Trophoblast cell (in vitro differentiated cells and primary cell): ENCODE measurements around the gene CD59.
A peak's percentile ranks its signal among the peaks of the same experiment; 100 is the strongest.

Source experiments
- DNase-seq, 2 donors: peaks; one replicate each; pipeline ENCODE4 v3.0.0-alpha.2; 2016
- H2AFZ ChIP-seq: 2 replicates; pipeline ENCODE4 v1.6.1; 2013; ENCODE audit warnings: low read length, moderate library complexity, mild to moderate bottlenecking; ENCODE audit not compliant: insufficient read depth, poor library complexity
- H2AK5ac ChIP-seq: 2 replicates; pipeline ENCODE4 v1.6.1; 2013; ENCODE audit warnings: mild to moderate bottlenecking, low read length
- H2BK120ac ChIP-seq: 2 replicates; pipeline ENCODE4 v1.6.1; 2013; ENCODE audit warnings: low read length, mild to moderate bottlenecking, moderate library complexity; ENCODE audit not compliant: insufficient read depth, poor library complexity
- H2BK12ac ChIP-seq: 2 replicates; pipeline ENCODE4 v1.6.1; 2013; ENCODE audit warnings: mild to moderate bottlenecking, low read length, moderate library complexity
- H2BK5ac ChIP-seq: 2 replicates; pipeline ENCODE4 v1.6.1; 2013; ENCODE audit warnings: low read length, low read depth, moderate library complexity, mild to moderate bottlenecking; ENCODE audit not compliant: poor library complexity
- H3K14ac ChIP-seq: 2 replicates; pipeline ENCODE4 v1.6.1; 2013; ENCODE audit warnings: mild to moderate bottlenecking, low read length
- H3K18ac ChIP-seq: 2 replicates; pipeline ENCODE4 v1.6.1; 2013; ENCODE audit warnings: mild to moderate bottlenecking, low read length
- H3K23ac ChIP-seq: 2 replicates; pipeline ENCODE4 v1.6.1; 2013; ENCODE audit warnings: low read length
- H3K27ac ChIP-seq: 2 replicates; pipeline ENCODE4 v1.5.1; 2013; ENCODE audit warnings: low read depth, mild to moderate bottlenecking, inconsistent platforms, low read length, moderate library complexity
- H3K27me3 ChIP-seq: 2 replicates; pipeline ENCODE4 v1.6.1; 2013; ENCODE audit warnings: inconsistent platforms, mild to moderate bottlenecking, low read length, moderate library complexity; ENCODE audit not compliant: insufficient read depth
- H3K36me3 ChIP-seq, 2 experiments: 1 replicate in 1 of 2; 2 replicates in 1 of 2; pipeline ENCODE4 v1.6.1; 2013; ENCODE audit warnings: low read length in 2 of 2, mild to moderate bottlenecking in 2 of 2, moderate library complexity in 1 of 2; ENCODE audit not compliant: insufficient read depth in 2 of 2, control insufficient read depth in 1 of 2
- H3K4ac ChIP-seq: 2 replicates; pipeline ENCODE4 v1.6.1; 2013; ENCODE audit warnings: low read depth, mild to moderate bottlenecking, low read length, moderate library complexity
- H3K4me1 ChIP-seq, 2 experiments: 1 replicate in 1 of 2; 2 replicates in 1 of 2; pipeline ENCODE4 v1.6.1; 2013; ENCODE audit warnings: low read length in 2 of 2, mild to moderate bottlenecking in 2 of 2, moderate library complexity in 1 of 2; ENCODE audit not compliant: insufficient read depth in 2 of 2, control insufficient read depth in 1 of 2
- H3K4me2 ChIP-seq: 2 replicates; pipeline ENCODE4 v1.6.1; 2013; ENCODE audit warnings: inconsistent platforms, mild to moderate bottlenecking, low read length, moderate library complexity
- H3K4me3 ChIP-seq: 2 replicates; pipeline ENCODE4 v1.5.1; 2013; ENCODE audit warnings: mild to moderate bottlenecking, low read depth, low read length, inconsistent platforms
- H3K79me1 ChIP-seq: one replicate; pipeline ENCODE4 v1.6.1; 2013; ENCODE audit warnings: low read length
- H3K79me2 ChIP-seq: 2 replicates; pipeline ENCODE4 v1.6.1; 2013; ENCODE audit warnings: low read length, mild to moderate bottlenecking; ENCODE audit not compliant: control insufficient read depth, insufficient read depth, poor library complexity
- H3K9ac ChIP-seq: 2 replicates; pipeline ENCODE4 v1.6.1; 2013; ENCODE audit warnings: mild to moderate bottlenecking, low read length
- H3K9me3 ChIP-seq: 2 replicates; pipeline ENCODE4 v1.6.1; 2013; ENCODE audit warnings: low read depth, mild to moderate bottlenecking, control low read depth, inconsistent platforms, low read length; ENCODE audit not compliant: insufficient read depth
- H4K12ac ChIP-seq: 2 replicates; pipeline ENCODE4 v1.6.1; 2013; ENCODE audit warnings: low read depth, mild to moderate bottlenecking, low read length, moderate library complexity
- H4K8ac ChIP-seq: 2 replicates; pipeline ENCODE4 v1.6.1; 2013; ENCODE audit warnings: low read depth, mild to moderate bottlenecking, low read length, moderate library complexity
- H4K91ac ChIP-seq: one replicate; pipeline ENCODE4 v1.6.1; 2013; ENCODE audit warnings: low read depth, mild to moderate bottlenecking, low read length, moderate library complexity
- WGBS: extraction: QIAGEN DNeasy Blood & Tissue Kit; methylation state at CpG from one replicate; pipeline ENCODE4 v1.1.7; 2013; ENCODE audit warnings: missing lambda C conversion rate; ENCODE audit not compliant: insufficient read length, insufficient coverage; ENCODE audit errors: extremely low coverage; 5-methylcytosine and 5-hydroxymethylcytosine counted together

CD59 gene

DNA sequence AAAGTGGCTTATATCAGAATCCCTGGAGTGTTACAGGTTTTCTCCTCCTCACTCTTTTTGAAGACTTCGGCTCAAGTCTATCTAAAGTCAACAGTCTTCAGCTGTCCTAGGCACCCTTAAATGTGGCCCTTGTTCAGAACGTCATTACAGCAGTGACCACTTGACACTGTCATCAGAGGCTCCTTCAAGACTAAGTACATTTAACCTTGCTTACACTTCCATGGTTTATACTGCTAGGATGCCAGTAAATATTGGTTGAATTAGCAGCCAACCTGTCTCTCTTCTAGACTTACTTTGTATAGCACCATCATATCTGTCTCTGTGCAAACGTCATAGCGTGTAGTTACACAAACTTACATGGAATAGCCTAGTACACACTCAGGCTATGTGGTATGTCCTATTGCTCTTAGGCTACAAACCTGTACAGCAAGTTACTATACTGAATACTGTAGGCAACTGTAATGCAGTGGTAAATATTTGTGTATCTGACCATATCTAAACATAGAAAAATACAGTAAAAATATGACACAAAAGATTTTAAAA, 22.3 kb downstream of the CD59 start:
- H3K79me1 ChIP-seq = peaks cover under 1% of the 10 kb centered on the region
- no peak overlapping the region for H2BK12ac ChIP-seq
- no peaks in the 10 kb centered on the region for H3K27me3 ChIP-seq
- H3K36me3 ChIP-seq = peaks cover 11 to 21% of the 10 kb centered on the region in 2 experiments
- H4K12ac ChIP-seq = no peak overlapping the region
- no peaks in the 10 kb centered on the region for H3K9me3 ChIP-seq
- H3K4me2 ChIP-seq = no peak overlapping the region
- no peak overlapping the region for H4K91ac ChIP-seq
- no peak overlapping the region for H2AK5ac ChIP-seq
- H3K27ac ChIP-seq = no peak overlapping the region
- no peak overlapping the region for H2BK5ac ChIP-seq
- peaks cover 0 to 1% of the 10 kb centered on the region in 2 experiments for H3K4me1 ChIP-seq
- no peak overlapping the region for H3K9ac ChIP-seq
- no peak overlapping the region for H2BK120ac ChIP-seq
- H3K4me3 ChIP-seq = no peak overlapping the region
- H4K8ac ChIP-seq = no peak overlapping the region
- no CpG with 5 or more reads among the region's 4 CpGs for WGBS
- DNase-seq = peak in 1 of 2 donors; percentile 83
- H3K79me2 ChIP-seq = no peaks in the 10 kb centered on the region
- H3K23ac ChIP-seq = no peak overlapping the region
- H3K14ac ChIP-seq = no peak overlapping the region
- H3K4ac ChIP-seq = no peak overlapping the region
- no peak overlapping the region for H3K18ac ChIP-seq
- H2AFZ ChIP-seq = no peak overlapping the region

DNA sequence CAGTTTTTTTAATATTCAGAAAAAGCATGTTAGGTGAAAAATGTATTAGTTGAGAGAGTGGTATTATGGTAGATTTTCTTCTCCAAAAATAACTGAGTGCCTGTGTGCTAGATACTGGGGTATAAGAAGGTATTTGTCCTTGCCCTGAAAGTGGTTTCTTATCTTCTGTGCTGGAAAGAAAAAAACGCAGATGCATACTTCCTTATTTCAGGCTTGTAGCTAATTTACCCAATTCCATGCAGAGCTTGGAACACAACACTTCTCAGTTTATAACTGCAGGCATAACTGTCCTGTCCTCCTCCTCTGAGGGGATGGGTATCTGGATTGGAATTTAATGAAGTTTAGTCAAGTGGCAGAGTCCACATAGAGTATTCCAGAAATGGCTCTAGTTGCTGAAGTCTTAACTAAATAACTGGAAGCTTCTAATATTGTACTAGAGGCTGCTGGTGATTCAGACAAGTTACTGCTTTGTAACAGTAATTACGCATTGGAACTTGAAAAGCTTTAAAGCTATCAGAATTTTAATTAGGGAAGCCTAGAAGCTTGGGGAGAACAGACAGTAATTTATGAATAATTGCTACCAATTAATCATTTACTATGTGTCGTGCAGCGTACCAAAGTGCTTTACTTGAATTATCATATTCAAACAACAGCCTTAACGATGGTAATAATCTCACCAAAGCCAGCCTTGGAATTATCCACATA, 22.9 kb downstream of the CD59 start:
- Histone ChIP-seq H4K8ac (no peak overlapping the region), H2AK5ac (no peak overlapping the region), H3K4me1 (peaks cover 0 to 1% of the 10 kb centered on the region in 2 experiments), H2BK120ac (no peak overlapping the region), H3K4me2 (no peak overlapping the region), H3K79me2 (no peaks in the 10 kb centered on the region), H3K9ac (no peak overlapping the region), H3K18ac (no peak overlapping the region), H4K91ac (no peak overlapping the region), H3K36me3 (peaks cover 11 to 21% of the 10 kb centered on the region in 2 experiments), H3K9me3 (no peaks in the 10 kb centered on the region), H3K27ac (no peak overlapping the region), H3K4ac (no peak overlapping the region), H3K79me1 (no peaks in the 10 kb centered on the region), H4K12ac (no peak overlapping the region), H2BK5ac (no peak overlapping the region), H3K27me3 (no peaks in the 10 kb centered on the region), H2AFZ (no peak overlapping the region), H3K23ac (no peak overlapping the region), H3K14ac (no peak overlapping the region), H2BK12ac (no peak overlapping the region), H3K4me3 (no peak overlapping the region)
- DNase-seq = peak in 1 of 2 donors; percentile 23
- WGBS = no CpG with 5 or more reads among the region's 5 CpGs

DNA sequence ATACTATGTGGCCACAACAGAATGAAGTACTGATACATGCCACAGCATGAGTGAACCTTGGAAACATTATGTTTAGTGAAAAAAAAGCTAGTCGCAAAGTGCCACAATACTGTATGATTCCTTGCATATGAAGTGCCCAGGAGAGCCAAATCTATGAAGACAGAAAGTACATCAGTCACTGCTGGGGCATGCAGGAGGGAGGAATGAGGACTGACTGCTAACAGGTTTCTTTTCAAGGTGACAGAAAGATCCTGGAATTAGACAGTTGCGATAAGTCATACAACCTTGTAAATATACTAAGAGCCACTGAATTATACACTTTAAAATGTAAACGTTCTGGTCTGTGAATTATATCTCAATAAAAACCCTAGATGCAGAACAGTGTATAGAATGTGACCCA, 23.8 kb downstream of the CD59 start:
- Histone ChIP-seq H4K91ac (no peak overlapping the region), H2AFZ (no peak overlapping the region), H3K27me3 (no peaks in the 10 kb centered on the region), H3K9ac (no peak overlapping the region), H3K4me2 (no peak overlapping the region), H3K18ac (no peak overlapping the region), H3K4me1 (peaks cover 0 to 1% of the 10 kb centered on the region in 2 experiments), H4K8ac (no peak overlapping the region), H3K14ac (no peak overlapping the region), H2AK5ac (no peak overlapping the region), H3K9me3 (no peaks in the 10 kb centered on the region), H2BK120ac (no peak overlapping the region), H3K23ac (no peak overlapping the region), H3K4me3 (no peak overlapping the region), H3K27ac (no peak overlapping the region), H3K36me3 (peaks cover 12 to 24% of the 10 kb centered on the region in 2 experiments), H2BK5ac (no peak overlapping the region), H3K4ac (no peak overlapping the region), H3K79me2 (no peaks in the 10 kb centered on the region), H3K79me1 (no peaks in the 10 kb centered on the region), H4K12ac (no peak overlapping the region), H2BK12ac (no peak overlapping the region)
- DNase-seq = peak; percentile 78 to 83
- WGBS = no CpG with 5 or more reads among the region's 3 CpGs

DNA sequence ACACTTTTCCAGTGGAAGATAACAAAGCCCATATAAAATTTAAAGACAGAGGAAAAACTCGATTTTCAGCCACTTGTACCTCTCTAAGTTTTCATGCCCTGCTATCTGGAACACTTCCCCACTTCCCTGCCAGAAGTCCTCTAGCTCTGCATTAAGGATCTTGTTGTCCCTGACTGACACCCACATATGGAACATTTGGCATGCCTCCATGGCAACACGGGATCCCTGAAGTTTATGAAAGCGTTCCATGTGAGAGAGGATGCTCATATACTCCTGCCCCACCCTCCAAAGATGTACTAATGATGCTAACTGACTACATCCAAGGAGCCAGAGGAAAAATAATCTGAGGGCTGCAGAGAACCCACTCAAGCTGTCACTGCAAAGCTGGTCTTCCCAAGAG, 26.8 kb downstream of the CD59 start:
- Histone ChIP-seq H3K14ac (no peak overlapping the region), H2BK120ac (no peak overlapping the region), H4K8ac (no peak overlapping the region), H3K4me2 (no peak overlapping the region), H3K27ac (no peak overlapping the region), H4K12ac (no peak overlapping the region), H3K9me3 (no peaks in the 10 kb centered on the region), H4K91ac (no peak overlapping the region), H3K9ac (no peak overlapping the region), H3K4me3 (no peak overlapping the region), H2BK12ac (no peak overlapping the region), H3K79me2 (no peaks in the 10 kb centered on the region), H3K4ac (no peak overlapping the region), H3K79me1 (no peaks in the 10 kb centered on the region), H2BK5ac (no peak overlapping the region), H3K36me3 (peaks cover 11 to 24% of the 10 kb centered on the region in 2 experiments), H2AFZ (no peak overlapping the region), H3K23ac (no peak overlapping the region), H3K27me3 (no peaks in the 10 kb centered on the region), H3K18ac (no peak overlapping the region), H3K4me1 (peaks cover 0 to 2% of the 10 kb centered on the region in 2 experiments), H2AK5ac (no peak overlapping the region)
- DNase-seq = no peak
- WGBS = no CpG with 5 or more reads among the region's 3 CpGs
